SK-N-DZ (cell line): ENCODE measurements around the gene OMP.

Source experiments
- DNase-seq: peaks from one replicate; pipeline ENCODE4 v3.0.0-alpha.2; 2015; ENCODE audit warnings: low spot score

The OMP gene

GRCh38 chr11:77069336-77069968 is 33.2 kb upstream of the OMP start:
- DNase-seq: no peak

- no peak for DNase-seq
Measured at GRCh38 chr11:77069969-77070582, 32.6 kb upstream of the OMP start.

- no peak for DNase-seq
Measured at GRCh38 chr11:77071077-77071476, 31.6 kb upstream of the OMP start.

- DNase-seq: no peak
Measured at GRCh38 chr11:77071671-77072605, 30.7 kb upstream of the OMP start.

- DNase-seq: no peak
Measured at GRCh38 chr11:77072851-77073327, 29.8 kb upstream of the OMP start.

GRCh38 chr11:77073328-77074001 is 29.2 kb upstream of the OMP start:
- DNase-seq: peak; percentile 93

GRCh38 chr11:77074205-77074604 is 28.4 kb upstream of the OMP start:
- no peak for DNase-seq

- no peak for DNase-seq
Measured at GRCh38 chr11:77074626-77075221, 27.9 kb upstream of the OMP start.

GRCh38 chr11:77075425-77075905 is 27.2 kb upstream of the OMP start:
- no peak for DNase-seq

- no peak for DNase-seq
Measured at GRCh38 chr11:77079666-77080065, 23.0 kb upstream of the OMP start.

GRCh38 chr11:77080643-77081210 is 21.9 kb upstream of the OMP start:
- DNase-seq: no peak

GRCh38 chr11:77081381-77081851 is 21.2 kb upstream of the OMP start:
- DNase-seq: no peak

- DNase-seq: no peak
Measured at GRCh38 chr11:77081976-77082836, 20.4 kb upstream of the OMP start.

GRCh38 chr11:77082838-77083565 is 19.6 kb upstream of the OMP start:
- DNase-seq: peak; percentile 59

- no peak for DNase-seq
Measured at GRCh38 chr11:77083566-77084245, 18.9 kb upstream of the OMP start.

- no peak for DNase-seq
Measured at GRCh38 chr11:77084581-77085191, 18.0 kb upstream of the OMP start.

GRCh38 chr11:77085652-77086051 is 17.0 kb upstream of the OMP start:
- DNase-seq: no peak
